ENCODE results near the gene IMPA2.

DNA sequence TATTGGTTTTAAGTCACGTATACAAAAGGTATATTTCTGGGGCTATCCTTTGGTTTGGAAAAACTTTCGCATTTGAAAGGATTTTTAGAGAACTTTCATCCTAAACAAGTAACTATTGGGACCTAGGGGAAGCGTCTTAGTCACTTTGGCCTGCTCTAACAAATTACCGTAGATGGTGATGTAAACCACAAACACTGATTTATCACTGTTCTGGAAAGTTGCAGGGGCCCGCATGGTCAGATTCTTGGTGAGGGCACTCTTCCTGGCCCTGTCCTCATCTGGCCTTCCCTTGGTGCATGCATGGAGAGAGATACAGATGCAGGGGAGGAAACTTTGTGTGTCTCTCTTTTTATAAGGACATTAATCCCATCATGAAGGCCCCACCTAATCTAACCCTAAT lies 63.3 kb downstream of the IMPA2 start:
- TF ChIP-seq SP1 (IDR thresholded peaks at IDR 0.05) = no peak
- no peak for TF ChIP-seq FOXM1 (IDR thresholded peaks at IDR 0.05; ENCODE audit: borderline replicate concordance)
- no peak for TF ChIP-seq ARNT (IDR thresholded peaks at IDR 0.05)
- TF ChIP-seq L3MBTL2 (conservative IDR thresholded peaks at IDR 0.05) = no peak
- TF ChIP-seq LEF1 (IDR thresholded peaks at IDR 0.05; ENCODE audit: borderline replicate concordance) = no peak
- TF ChIP-seq SUZ12 (IDR thresholded peaks at IDR 0.05) = no peak
- TF ChIP-seq ZNF384 (IDR thresholded peaks at IDR 0.05) = no peak
- TF ChIP-seq HDGF (IDR thresholded peaks at IDR 0.05; ENCODE audit: borderline replicate concordance) = no peak
- TF ChIP-seq, protein P1, sequence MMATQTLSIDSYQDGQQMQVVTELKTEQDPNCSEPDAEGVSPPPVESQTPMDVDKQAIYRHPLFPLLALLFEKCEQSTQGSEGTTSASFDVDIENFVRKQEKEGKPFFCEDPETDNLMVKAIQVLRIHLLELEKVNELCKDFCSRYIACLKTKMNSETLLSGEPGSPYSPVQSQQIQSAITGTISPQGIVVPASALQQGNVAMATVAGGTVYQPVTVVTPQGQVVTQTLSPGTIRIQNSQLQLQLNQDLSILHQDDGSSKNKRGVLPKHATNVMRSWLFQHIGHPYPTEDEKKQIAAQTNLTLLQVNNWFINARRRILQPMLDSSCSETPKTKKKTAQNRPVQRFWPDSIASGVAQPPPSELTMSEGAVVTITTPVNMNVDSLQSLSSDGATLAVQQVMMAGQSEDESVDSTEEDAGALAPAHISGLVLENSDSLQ (IDR thresholded peaks at IDR 0.05) = no peak
- no peak for TF ChIP-seq FOXA1 (IDR thresholded peaks at IDR 0.05)
- TF ChIP-seq BHLHE40 (IDR thresholded peaks at IDR 0.05; ENCODE audit: borderline replicate concordance) = no peak
- no peak for TF ChIP-seq CTBP1 (IDR thresholded peaks at IDR 0.05; ENCODE audit: borderline replicate concordance)

All from HEK293T (cell line).